Dedifferentiated amniotic fluid mesenchymal stem cell (primary cell): ENCODE data around the gene PRR13.

ENCODE experiments used
- DNase-seq: peaks from one replicate; pipeline ENCODE4 v3.0.0-alpha.2; 2016; ENCODE audit errors: extremely low spot score

The PRR13 gene

DNA sequence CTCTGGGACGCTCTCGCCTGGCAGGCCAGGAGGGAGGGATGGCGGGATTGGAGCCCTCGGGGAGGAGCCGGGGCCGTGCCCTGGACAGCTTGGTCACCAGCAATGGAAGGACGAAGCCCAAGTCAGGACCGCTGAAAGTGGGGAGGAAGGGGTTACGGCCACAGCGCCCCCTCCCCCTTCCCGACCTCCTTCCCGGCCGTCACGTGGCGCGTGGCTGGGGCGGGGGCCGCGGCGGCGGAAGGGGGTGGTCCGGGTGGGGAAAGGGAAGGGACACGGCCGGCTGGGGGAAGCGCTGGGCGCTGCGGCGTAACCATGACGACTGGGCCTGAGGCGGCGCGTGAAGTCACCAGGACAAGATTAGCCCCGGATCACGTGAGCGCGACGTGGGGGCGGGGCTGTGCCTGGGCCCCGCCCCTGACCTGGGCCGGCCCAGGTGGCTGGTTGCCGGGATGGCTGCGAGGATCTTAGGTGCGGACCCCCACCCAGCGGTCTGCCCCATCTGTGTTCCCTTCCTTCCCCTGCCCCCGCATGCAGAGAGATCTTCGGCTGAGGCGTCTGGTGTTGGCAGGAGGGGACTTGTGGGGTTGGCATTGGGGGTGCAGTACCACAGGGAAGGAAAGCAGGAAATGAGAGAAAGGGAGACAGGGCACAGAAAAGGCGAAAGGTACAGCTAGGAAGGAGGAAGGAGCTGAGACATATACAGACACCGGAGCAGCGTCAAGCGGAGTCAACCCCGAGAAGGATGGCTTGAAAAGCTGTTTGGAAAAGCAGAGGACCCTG is 51.5 kb downstream of the PRR13 start:
- DNase-seq, result peak; percentile 81

DNA sequence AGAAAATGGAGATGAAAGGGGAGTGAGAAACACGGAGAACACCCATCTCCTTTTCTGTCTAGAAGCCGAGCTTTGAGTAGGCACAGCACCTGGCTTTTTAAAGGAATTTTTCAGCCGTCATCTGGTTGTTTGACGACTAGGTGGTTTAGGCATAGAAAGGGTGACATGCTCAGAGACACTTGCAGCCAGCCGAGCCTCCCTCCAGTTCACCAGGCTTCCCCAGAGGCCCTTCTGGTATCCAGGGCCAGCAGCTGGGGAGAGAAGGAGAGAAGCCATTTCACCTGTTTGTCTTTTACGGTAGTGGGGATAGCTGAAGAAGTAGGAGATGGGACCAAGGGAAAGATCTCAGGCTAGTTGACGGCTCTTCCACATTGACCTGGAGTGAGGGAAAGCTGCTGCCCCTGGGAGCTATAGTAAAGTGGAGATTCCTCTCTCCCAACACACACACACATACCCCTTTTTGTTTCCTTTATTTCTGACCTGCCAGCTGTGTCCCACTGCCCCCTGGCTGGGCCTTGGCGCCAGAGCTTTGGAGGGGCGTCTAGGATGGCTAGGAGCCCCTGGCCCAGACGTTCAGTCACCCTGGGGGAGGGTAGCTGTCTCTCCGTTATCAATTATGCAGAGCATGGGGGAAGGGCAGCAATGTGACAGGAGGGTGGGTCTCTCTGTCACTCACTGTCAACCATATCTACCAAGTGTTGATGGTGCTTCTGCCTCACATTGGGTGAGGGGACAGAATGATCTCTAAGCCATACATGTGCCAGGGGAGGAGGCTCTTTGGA is 52.3 kb downstream of the PRR13 start:
- DNase-seq, result no peak
